Measurements from ENCODE around the gene FBXW2.

DNA sequence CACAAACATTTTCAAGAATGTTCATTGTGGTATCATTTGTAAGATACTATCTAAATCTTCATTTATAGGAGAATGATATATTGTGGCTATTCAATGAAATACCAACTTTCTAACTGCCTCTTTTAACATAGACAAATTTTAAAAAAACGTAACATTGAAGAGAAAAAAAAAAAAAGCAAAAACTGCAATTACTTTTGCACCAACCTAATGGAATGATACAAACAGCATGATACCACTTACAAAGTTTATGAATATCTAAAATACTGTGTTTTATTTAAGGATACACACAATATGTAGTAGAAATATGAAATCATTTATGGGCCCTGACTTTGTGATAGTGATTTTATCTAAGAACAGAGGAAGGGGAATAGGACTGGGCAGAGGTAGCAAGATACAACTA lies 25.4 kb upstream of the FBXW2 start:
- TF ChIP-seq POLR2A (IDR thresholded peaks at IDR 0.05; ENCODE audit: low read length) (no peak), GATA1 (IDR thresholded peaks at IDR 0.05; ENCODE audit: low read depth, low read length) (no peak)

All from erythroblast (primary cell).